HCT116 (cell line): Measurements from ENCODE around the gene ZHX3. TPM values are rescaled to one million over a fixed set of nuclear protein-coding genes. Genes with fewer than 3 reads are reported as not detected.

ENCODE experiments used
- ATAC-seq: fragments of 200-7000 bp; cut with Tn5 transposase; 2 replicates; pipeline ENCODE4 v1.9.1; 2020; ENCODE audit warnings: mild to moderate bottlenecking, moderate library complexity
- BruUV-seq: library from RNA; stranded (reverse); fragments of 400-500 nt; replicated peaks from 2 replicates; lab custom pipeline; 2021; lab: Mats Ljungman, UMichigan
- CTCF ChIA-PET: fragments of 300-600 bp; sonication (Branson Sonifier 250); formaldehyde crosslinking; loops from one replicate; lab custom pipeline; 2021; ENCODE audit warnings: antibody characterized with exemption; lab: Charles Lee
- POLR2A ChIA-PET: fragments of 300-600, 350-600 bp; sonication (Branson Sonifier 250); formaldehyde crosslinking; loops from one replicate; lab custom pipeline; 2021; ENCODE audit warnings: antibody characterized with exemption; lab: Charles Lee
- RAD21 ChIA-PET, 2 experiments: fragments of 300-600 bp; sonication (Branson Sonifier 250); formaldehyde crosslinking; loops; one replicate each; lab custom pipeline; 2023; ENCODE audit warnings: low total read pairs in 2 of 2; ENCODE audit not compliant: uncharacterized antibody in 2 of 2, unreplicated experiment in 2 of 2, low non-redundant PET in 1 of 2; lab: Charles Lee
- DNase-seq: peaks from one replicate; pipeline ENCODE4 v3.0.0-alpha.2; 2010; ENCODE audit warnings: low read depth, low spot score
- H2AFZ ChIP-seq: fragments of 200-600 bp; shearing (Covaris generic), sonication (generic); 2 replicates; pipeline ENCODE4 v1.6.1; 2017; ENCODE audit warnings: low read depth, mixed run types, mixed read lengths, antibody characterized with exemption, low read length; ENCODE audit not compliant: poor library complexity, severe bottlenecking
- H3K27ac ChIP-seq: 2 replicates; pipeline ENCODE4 v1.5.1; 2012; ENCODE audit warnings: low read depth, low read length
- H3K27me3 ChIP-seq: fragments of 200-600 bp; sonication (generic); 2 replicates; pipeline ENCODE4 v1.6.1; 2016; ENCODE audit warnings: mixed run types, low read length, mixed read lengths; ENCODE audit not compliant: insufficient read depth
- H3K36me3 ChIP-seq, 2 experiments: fragments of 200-500 bp in 1 of 2; fragments of 200-600 bp in 1 of 2; sonication (Bioruptor generic) in 1 of 2; sonication (generic) in 1 of 2; 2 replicates each; pipeline versions ENCODE4 v1.5.1 to v1.6.1; 2014 to 2016; ENCODE audit warnings: low read length in 2 of 2, inconsistent platforms in 1 of 2, mixed read lengths in 1 of 2, mixed run types in 1 of 2; ENCODE audit not compliant: insufficient read depth in 2 of 2, control insufficient read depth in 1 of 2
- H3K4me1 ChIP-seq, 2 experiments: fragments of 200-600 bp in 1 of 2; sonication (generic) in 1 of 2; 2 replicates each; pipeline versions ENCODE4 v1.5.1 to v1.6.1; 2012 to 2017; ENCODE audit warnings: low read length in 2 of 2, inconsistent platforms in 1 of 2, mild to moderate bottlenecking in 1 of 2, mixed read lengths in 1 of 2, mixed run types in 1 of 2, moderate library complexity in 1 of 2; ENCODE audit not compliant: insufficient read depth in 2 of 2, control insufficient read depth in 1 of 2
- H3K4me2 ChIP-seq: fragments of 200-600 bp; sonication (generic); 2 replicates; pipeline ENCODE4 v1.6.1; 2017; ENCODE audit warnings: mixed run types, low read length, mixed read lengths
- H3K4me3 ChIP-seq, 2 experiments: fragments of 200-600 bp in 1 of 2; sonication (generic) in 1 of 2; replicated peaks in 1 of 2; 2 replicates each; pipeline ENCODE4 v1.5.1; 2011 to 2016; ENCODE audit warnings: low read length in 2 of 2, control low read depth in 1 of 2, low read depth in 1 of 2, mild to moderate bottlenecking in 1 of 2, mixed read lengths in 1 of 2, mixed run types in 1 of 2
- H3K79me2 ChIP-seq: fragments of 200-600 bp; sonication (generic); 2 replicates; pipeline ENCODE4 v1.6.1; 2017; ENCODE audit warnings: mild to moderate bottlenecking, mixed run types, low read length, moderate library complexity, mixed read lengths; ENCODE audit not compliant: insufficient read depth
- H3K9ac ChIP-seq: fragments of 200-600 bp; sonication (generic); 2 replicates; pipeline ENCODE4 v1.6.1; 2016; ENCODE audit warnings: low read length, mixed read lengths
- H3K9me2 ChIP-seq: fragments of 200-600 bp; sonication (generic), shearing (Covaris generic); 2 replicates; pipeline ENCODE4 v1.6.1; 2017; ENCODE audit warnings: mixed run types, mild to moderate bottlenecking, moderate library complexity; ENCODE audit not compliant: insufficient read depth
- H3K9me3 ChIP-seq, 2 experiments: fragments of 200-500 bp in 1 of 2; fragments of 200-600 bp in 1 of 2; sonication (Bioruptor generic) in 1 of 2; sonication (generic) in 1 of 2; 2 replicates each; pipeline ENCODE4 v1.6.1; 2014 to 2017; ENCODE audit warnings: low read length in 2 of 2, mixed read lengths in 2 of 2, inconsistent platforms in 1 of 2, low read depth in 1 of 2, mild to moderate bottlenecking in 1 of 2, mixed run types in 1 of 2, moderate library complexity in 1 of 2; ENCODE audit not compliant: control insufficient read depth in 1 of 2, insufficient read depth in 1 of 2
- H4K20me1 ChIP-seq: fragments of 200-600 bp; sonication (generic), shearing (Covaris generic); 2 replicates; pipeline ENCODE4 v1.6.1; 2017; ENCODE audit warnings: mixed run types, mild to moderate bottlenecking, moderate library complexity; ENCODE audit not compliant: insufficient read depth
- MAX ChIP-seq: IDR thresholded peaks from 2 replicates; pipeline ENCODE4 v1.6.1; 2012
- REST ChIP-seq: IDR thresholded peaks from 2 replicates; pipeline ENCODE4 v1.6.1; 2012; ENCODE audit warnings: low read depth
- ZFX ChIP-seq: fragments of 450-650 bp; IDR thresholded peaks from 2 replicates; pipeline ENCODE4 v1.6.1; 2017
- intact Hi-C: fragments of 100-400 bp; cut with micrococcal nuclease; formaldehyde crosslinking; loops from 2 replicates; pipeline ENCODE4 v1.10.0; 2022
- total RNA-seq: library from RNA; stranded (reverse); gene quantifications from one replicate; pipeline ENCODE4 v1.2.1, GENCODE V29; 2021; ENCODE audit not compliant: unreplicated experiment

ZHX3 gene
- total RNA-seq, 1 experiment from 2014 or later = 13.3 TPM

GRCh38 chr20:41137614-41138474, 179.7 kb downstream of the ZHX3 start:
- H2AFZ ChIP-seq = no peak overlapping the region

More at GRCh38 chr20:41137614-41138474, 179.7 kb downstream of the ZHX3 start:
- Histone ChIP-seq H3K9me3 (no peaks in the 10 kb centered on the region), H3K79me2 (peaks cover 41% of the 10 kb centered on the region; the same call in 1 of the 2 replicates), H3K9me2 (no peaks in the 10 kb centered on the region), H3K27ac (peak overlapping the region; percentile 85; the same call in 1 of the 2 replicates), H3K36me3 (peaks cover 0 to 5% of the 10 kb centered on the region in 2 experiments; a peak in 1 of 4 replicates), H3K4me3 (peak overlapping the region; percentile 57 to 79), H3K4me2 (peak overlapping the region; percentile 97), H3K27me3 (no peaks in the 10 kb centered on the region), H3K9ac (peak overlapping the region; percentile 84), H3K4me1 (peaks cover 9 to 20% of the 10 kb centered on the region in 2 experiments; a peak in 3 of 4 replicates), H4K20me1 (no peaks in the 10 kb centered on the region)
- peak; percentile 21; the same call in 1 of the 2 replicates for ATAC-seq
- 0 out of 2 replicates have a peak, but pooled peaks have one; percentile 13 for TF ChIP-seq MAX
- TF ChIP-seq REST = no peak
- TF ChIP-seq ZFX = peak; percentile 42
- no peak for DNase-seq
- POLR2A ChIA-PET = no interaction called here
- RAD21 ChIA-PET = interaction anchor here in 1 of 2 experiments (0.7 kb wide), 1 partner anchor 142 kb away, joined by 3 read pairs; no protein-coding TSS in a partner anchor
- CTCF ChIA-PET = interaction anchor here (0.7 kb wide), 1 partner anchor 132 kb away, joined by 3 read pairs; no protein-coding TSS in a partner anchor
- intact Hi-C loops = no loop called here
- no TSS peak for BruUV-seq
